K562 treated with DMSO at 1 percent for 24 hours (cell line): ENCODE measurements around the gene DHX35. TPM values are rescaled to one million over a fixed set of nuclear protein-coding genes. Genes with fewer than 3 reads are reported as not detected.

Experiments
- total RNA-seq: library from RNA; unstranded; fragments of 300-600 nt; gene quantifications from 2 replicates; pipeline ENCODE4 v1.2.3, GENCODE V29; 2022; ENCODE audit warnings: low read depth; ENCODE audit not compliant: insufficient read depth

DHX35 gene
- 5.6 and 7.4 TPM in 2 replicates for total RNA-seq

GRCh38 chr20:38962044-38962927, at the start of gene DHX35:
TSS of gene DHX35 (plus strand) at chr20:38962344. CDS start at chr20:38962368, 24 bp downstream.

GRCh38 chr20:38926142-38926933, 35.8 kb upstream of the DHX35 start, which contains the start of gene FAM83D:
TSS of gene FAM83D (plus strand) at chr20:38926417. CDS start at chr20:38926443, 26 bp downstream.

Other genes with a start within 250 kb of the DHX35 start
- not detected in 2 replicates for gene SLC32A1, start 237.9 kb upstream of the DHX35 start, total RNA-seq
- 9.9 and 10.1 TPM in 2 replicates for gene ACTR5, start 213.9 kb upstream of the DHX35 start, total RNA-seq
- gene PPP1R16B, start 156.6 kb upstream of the DHX35 start, total RNA-seq = 8.3 and 8.5 TPM in 2 replicates
- gene FAM83D, start 35.9 kb upstream of the DHX35 start, total RNA-seq = 21.6 and 22.9 TPM in 2 replicates